ENCODE measurements around the gene TBX2.

TBX2 gene

DNA sequence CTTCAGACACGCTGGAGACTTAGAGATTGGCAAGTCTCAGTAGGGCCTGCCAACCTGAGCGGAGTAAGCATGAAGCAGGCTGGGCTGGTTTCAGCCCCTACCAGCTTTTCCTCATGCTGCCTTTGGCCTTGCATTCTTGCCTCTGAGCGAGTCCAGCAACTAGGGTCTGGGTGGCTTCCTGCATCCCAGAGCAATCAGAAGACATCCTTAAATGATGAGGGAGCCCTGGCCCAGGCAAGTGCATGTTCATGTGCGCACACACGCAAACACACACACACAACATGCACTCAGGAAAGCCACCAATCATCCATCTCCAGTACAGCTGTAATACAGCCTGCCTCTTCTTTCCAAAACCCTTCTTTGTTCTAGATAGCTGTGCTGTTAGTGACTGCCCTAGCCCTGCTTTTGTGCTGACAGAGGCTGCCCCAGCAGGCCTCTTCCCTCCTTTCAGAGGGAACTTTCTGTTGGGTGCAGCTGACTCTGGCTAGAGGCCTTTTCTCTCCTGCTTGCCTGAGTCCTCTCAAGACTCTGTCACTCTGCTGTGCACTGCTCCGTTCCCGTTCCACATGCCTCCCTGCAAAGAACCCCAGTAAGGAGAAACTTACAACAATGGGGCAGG lies 30.7 kb upstream of the TBX2 start:
- no peak for DNase-seq (ENCODE audit: low spot score)

DNA sequence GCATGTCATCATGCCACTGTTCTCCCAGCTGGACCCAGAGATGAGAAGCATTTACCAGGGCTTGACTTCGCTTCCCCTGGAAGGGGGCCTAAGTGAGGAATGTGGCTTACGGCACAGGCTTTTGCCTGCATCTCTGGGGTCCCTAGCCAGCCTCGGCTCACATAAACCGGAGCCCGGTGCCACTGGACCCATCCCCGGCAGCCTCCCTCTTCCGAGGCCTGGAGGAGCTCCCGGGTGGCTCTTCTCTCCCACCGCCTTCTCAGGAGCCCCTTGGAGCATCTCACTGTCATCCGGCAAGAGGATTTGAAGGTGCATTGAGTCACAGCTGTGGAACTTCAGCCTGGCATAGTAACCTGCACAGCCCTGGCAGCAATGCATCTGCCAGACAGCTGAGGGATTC lies 29.9 kb upstream of the TBX2 start:
- DNase-seq (ENCODE audit: low spot score), result no peak

DNA sequence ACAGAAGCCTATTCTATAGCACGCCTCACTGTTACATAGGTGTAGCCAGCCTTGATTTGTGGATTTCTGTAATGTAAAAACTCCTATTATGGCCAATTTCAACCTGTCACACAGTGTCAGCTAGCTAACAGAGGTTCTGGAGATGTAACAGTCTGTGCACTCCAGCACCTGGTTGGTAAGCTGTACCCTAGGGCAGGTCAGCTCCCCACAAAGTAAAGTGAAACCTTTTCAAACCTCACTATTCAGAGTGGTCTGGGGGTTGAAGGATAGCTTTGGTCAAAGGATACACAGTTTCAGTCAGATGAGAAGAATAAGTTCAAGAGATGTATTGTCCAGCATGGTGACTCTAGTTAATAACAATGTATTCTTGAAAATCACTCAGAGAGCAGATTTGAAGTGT lies 28.5 kb upstream of the TBX2 start:
- no peak for DNase-seq (ENCODE audit: low spot score)

DNA sequence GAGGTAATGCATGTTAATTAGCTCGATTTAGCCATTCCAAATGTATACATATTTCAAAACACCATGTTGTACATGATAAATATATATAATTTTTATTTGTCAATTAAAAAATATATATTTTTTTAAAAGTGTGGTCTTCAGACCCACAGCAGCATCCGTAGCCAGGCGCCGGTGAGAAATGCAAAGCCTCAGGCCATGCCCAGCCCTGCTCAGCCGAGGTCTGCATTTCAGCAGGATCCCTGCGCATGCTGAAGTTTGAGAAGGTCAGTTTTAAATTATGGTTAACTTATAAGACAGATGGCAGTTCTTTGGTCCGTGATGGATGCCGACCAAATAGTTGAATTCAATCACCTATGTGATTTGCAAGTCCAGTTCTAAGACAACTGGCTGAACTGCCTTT lies 28.0 kb upstream of the TBX2 start:
- DNase-seq (ENCODE audit: low spot score), result no peak

DNA sequence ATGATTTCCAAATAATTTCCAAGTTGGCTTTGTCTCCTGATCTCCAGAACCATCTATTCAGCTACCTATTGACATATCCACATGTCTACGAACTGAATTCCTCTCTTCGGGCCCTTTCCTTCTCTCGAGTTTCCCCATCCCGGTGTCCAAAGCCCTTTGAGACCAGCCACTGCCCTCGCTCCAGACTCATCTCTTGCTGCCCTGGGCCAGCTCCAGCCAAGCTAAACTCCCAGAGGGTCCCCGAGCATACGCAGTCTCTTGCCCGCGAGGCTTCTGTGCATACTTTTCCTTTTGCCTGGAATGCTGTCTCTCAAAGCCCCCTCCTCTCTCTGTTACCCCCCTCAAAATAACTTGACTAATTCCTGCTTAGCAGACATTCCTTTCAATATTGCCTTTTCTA lies 27.2 kb upstream of the TBX2 start:
- DNase-seq (ENCODE audit: low spot score), result no peak

DNA sequence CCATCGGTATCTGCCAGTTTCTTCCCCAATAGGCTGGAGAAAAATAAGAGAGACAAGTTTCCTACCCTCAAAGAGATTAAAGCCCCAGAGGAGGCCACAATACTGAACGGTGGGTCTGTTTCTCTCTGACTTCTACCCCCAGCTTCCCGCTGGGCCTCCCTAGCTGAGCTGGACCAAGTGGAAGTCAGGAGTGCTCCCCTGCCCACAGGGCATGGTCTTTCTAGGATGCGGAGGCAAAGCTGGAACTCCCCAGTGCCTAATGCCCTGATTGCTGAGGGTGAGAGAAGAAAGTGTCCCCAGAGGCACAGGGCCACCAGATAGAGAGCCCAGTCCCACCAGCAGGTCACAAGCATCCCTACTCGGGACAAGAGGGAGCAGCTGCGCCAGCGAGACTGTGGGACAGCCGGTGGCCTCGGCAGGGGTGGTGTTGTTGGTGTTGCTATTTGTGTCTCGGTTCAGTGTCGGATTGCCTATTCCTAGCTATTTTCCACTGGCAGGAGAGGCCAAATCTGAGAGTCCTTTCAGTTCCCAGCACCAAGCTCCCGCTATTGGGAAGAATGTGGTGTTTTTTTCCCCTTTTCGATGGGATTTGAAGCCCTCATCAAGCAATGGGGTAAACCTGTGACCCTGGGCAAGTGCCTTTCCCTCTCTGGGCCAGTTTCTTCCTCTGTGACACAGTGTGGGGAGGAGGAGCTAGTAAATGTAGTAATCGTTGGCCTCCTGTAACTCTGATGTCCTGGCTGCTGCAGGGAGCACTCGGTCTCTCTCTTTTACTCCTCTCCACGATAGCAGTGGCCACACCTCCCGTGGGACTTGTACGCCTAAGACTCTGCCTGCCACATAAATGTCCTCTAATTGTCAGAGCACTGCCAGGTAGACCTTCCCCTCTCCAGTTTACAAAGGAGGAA lies 22.5 kb upstream of the TBX2 start:
- no peak for DNase-seq (ENCODE audit: low spot score)

DNA sequence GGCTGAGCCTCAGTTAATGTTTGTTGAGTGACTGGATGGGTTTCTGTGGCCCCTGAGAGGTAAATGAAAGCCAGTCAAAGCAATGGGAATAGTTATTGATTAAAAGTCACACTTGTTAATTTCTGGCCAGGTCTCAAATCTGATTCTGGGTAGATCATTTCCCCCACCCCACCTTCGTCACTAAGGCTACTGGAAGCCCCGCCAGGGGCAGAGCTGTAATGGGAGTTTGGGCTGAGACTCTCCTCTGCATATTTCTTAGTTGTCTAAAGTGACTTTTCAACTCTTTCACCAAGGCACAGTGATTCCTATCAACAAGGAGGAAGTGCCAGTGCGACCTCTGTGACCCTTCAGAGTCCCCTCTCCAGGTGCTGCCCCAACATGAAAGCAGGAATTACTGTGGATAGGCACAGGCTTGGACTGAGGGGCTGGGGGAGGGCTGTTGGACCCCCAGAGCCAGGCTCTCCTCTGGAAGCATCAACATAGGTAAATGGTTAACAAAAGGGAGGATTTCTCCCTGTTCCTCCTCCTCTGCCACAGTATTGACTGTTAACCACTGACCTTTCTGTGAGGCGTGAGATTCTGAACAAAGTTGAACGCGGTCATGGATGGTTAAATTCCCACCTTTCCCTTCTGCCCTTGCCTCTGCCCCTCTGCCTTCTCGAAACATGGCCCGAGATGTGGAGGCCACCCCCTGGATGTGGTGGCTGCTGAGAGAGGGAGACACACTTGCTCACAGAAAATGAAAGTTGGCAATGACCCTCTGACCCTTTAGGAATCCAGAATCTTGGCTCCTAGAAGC lies 20.8 kb upstream of the TBX2 start:
- DNase-seq (ENCODE audit: low spot score), result no peak

DNA sequence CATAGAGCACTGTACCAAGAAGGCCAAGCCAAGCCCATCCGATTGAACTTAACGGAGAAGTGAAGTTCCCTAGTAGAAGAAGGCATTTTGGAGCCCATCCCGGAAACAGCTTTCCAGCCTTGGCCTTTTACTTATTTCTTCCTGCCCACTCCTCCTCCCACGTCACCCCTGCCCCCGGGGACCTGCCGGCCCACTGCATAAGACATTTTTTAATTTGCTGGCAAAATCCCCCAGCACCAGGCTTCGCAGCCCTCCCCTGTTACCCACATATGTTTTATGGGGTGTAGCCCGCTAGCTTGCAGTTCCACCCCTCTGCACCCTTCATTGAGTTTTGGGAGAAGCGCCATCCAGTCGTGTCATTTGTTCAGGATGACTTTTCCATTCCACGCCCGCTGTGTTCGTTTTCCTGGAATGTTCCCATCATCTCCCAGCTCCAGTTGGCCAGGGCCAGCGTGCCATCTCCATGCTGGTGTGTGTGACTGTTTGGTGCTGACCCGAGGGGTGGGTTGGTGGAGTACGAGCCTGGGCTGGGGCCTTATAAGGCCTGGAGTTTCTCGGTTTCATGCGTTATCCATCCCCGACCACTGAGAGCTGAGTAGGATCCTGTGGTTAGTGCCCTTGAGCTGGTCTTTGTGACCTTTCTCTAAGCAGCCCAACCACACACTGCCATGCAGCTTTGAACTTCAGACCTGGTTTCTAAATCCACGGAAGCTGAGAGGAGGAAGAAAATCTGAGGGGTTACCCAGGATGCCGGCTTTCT lies 20.0 kb upstream of the TBX2 start:
- no peak for DNase-seq (ENCODE audit: low spot score)

DNA sequence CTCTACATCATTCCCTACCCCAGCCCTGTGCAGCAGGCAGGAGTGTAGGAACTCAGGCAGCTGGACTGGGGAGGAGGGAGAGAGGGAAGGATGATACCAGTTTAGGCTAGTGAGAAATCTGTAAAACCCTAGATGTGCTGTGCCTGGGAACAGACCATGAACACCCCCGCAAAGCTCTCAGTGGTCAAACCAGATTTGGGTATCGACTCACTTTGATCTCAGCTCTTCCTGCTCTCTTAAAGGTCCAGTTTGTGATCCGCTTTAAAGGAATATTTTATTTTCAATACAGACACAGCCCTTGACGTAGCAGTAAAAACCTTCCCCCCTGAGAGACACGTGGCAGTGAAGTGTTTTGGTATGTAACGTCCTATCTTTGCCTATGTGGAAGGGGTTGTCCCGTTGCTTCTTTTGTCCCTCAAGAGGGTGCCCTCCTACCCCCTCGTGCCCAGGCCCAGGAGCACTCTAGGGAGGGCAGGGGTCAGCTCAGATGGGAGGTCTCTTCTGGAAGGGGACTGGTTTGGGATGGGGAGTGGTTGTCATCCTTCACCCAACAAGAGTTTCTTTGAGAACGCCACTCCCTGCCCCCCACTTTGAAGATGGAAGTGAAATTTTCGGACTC lies 19.3 kb upstream of the TBX2 start:
- DNase-seq (ENCODE audit: low spot score), result no peak

DNA sequence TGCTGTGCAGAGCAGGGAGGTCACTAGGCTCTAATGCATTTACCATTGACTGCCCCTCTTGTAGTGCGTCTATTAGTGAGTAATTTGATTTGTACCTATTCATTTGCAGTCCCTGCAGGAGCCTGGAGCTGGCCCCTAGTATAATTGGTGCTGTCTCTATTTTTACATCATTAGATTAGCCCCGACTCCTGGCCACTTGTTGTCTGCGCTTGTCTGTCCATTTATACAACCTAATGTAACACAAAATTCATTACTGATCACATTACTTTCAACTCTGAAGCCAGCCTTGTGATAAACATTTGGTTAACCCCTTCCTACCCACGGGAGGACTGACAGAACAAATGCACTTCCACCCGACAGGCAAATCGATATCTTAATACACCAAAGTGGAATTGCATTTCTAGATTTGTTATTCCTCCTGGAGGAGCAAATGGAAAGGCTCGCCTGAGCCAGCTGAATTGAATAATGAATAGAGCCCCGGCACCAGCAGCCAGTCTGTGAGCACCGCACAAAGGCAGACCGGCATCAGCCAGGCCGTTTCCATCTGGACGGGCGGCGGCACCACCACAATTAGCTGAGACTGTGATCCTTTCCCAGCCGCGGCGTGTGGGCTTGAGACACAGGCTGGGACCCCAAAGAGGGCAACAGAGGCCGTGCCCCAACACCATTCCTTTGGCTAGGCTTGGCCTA lies 18.7 kb upstream of the TBX2 start:
- no peak for DNase-seq (ENCODE audit: low spot score)

DNA sequence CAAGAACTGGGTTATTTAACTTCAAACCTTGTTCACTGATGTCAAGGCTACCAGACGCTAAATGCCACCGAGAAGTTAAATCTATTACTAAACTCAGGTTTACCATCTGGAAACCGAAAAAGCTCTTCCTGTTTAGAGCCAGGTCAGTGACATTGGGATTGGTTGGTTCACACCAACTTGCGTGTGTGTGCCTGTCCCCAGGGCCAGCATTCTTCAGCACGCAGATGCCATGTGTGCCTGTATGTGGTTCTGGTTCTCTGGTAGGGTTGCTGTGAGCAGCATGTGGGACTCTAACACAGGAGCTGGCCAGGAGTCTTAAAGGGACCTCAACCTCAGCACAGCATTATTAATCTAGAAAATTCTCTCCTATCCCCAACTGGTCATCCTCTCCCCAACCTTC lies 18.1 kb upstream of the TBX2 start:
- DNase-seq (ENCODE audit: low spot score), result peak; percentile 41

DNA sequence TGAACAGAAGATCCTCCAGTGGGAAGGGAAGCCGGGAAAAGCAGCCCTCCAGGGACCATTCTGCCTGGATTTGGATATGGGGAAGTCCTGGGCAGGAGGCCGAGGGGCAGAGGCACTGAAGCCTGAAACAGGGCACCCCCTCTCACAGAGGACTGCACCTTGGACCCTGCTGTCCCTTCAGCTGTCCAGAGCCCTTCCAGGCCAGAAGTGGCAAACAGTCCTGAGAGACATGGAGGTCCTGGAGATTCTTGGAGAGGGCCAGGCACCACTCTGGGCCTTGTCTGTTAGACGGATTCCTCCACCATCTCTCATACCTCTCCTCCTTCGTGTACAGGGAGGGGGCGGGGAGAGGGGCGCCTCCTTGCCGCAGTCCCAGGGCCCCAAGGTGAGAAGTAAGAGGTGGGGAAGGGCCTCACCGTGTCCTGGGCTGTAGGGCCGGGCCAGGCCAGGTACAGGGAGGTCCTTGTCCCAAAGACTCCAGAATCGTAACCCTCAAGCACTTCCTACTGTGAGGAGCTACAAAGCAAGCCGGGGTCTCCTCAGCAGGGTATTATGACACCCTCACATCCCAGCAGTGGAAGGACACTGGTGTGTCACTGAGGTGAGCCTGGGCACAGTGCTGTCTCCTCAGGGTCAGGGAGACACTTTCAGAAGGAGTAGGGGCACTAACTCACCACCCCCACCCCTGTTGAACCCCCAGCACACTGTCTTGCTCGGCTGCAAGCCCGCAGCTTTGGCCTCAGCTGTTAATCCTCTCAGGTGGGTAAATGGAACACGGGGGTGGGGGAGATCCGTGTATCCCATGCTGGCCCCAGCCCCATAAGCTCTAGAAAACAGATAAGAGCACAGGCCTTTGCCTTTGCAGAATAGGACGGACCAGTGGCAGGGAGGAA lies 16.6 kb upstream of the TBX2 start:
- DNase-seq (ENCODE audit: low spot score), result no peak

DNA sequence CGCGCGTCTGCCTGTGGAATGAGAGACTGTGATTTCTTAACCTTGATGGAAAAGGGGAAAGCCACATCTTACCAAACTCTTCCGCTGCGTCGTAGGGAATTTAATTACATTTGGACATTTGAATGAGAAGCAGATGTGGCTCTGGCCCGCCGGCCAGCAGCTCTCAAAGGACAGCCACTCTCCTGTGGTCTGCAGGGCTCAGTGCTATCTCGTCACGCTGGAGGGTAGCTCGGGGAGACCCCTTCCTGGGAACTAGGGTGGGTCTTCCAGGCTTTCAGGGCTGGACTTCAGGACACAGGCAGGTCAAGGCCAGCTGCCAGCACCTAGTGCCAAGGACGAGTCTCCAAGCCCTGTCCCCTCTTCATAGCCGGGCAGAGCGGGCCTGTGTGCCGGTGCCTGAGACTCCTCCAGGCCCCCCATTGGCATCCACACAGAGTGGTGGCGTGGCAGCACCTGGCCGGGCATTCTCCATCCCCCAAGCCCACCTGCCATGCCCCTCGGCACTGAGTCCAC lies 15.9 kb upstream of the TBX2 start:
- DNase-seq (ENCODE audit: low spot score), result peak; percentile 73

DNA sequence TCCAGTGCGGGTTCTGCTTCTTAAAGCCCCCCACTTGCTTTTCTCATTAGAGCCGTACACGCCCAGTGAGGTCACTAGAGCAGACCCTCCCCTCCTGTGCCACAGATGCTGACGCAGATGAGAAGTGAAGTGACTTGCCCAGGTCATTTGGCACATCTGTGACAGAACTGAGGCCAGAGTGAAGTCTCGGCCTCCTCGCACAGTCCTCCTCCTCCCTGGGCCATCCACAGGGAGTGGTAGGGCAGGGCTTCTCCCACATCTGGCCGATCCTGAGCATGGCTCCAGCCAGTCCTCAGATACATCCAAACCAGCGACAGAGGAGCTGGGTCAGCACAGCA lies 15.3 kb upstream of the TBX2 start:
- DNase-seq (ENCODE audit: low spot score), result no peak

DNA sequence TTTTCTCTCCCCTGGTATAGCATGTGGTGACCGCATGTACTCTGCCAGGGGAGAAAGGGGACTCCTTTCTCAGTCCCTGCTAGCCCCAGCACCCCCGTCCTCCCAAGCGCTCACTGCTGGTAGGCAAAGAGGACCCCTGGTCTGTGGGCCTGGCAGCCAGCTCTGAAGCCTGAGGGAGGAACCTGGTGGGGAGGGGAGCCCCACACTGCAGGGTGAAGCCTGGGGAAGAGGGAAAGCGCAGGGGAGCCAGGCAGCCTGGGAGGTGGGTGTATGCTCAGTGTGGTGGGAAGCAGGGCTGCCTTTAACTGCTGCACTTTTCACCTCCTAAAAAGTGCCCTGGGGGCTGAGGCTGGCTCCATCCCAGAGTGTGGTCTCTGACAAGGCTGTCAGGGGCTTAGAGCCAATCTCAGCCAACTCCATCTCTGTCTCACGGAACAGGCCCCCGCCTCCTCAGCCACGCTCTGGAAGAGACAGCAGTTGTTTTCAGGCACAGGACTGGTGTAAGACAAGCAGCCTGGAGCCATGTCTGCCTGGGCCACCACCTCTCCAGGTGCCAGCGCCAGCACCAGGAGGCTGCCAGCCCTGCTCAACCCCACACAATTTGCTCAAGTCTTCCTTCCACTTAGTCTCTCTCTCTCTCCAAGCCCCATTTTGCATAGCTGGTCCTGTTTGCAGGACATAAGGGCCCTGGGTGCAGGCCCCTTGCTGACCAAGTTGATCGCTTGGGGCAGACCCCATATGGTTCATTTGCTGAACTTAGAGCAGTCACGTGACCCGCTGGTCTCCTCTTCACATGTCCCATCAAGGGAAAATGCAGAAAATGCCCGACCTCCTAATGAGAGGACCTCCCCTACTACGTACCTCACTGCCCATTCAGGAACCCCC lies 14.7 kb upstream of the TBX2 start:
- DNase-seq (ENCODE audit: low spot score), result no peak

DNA sequence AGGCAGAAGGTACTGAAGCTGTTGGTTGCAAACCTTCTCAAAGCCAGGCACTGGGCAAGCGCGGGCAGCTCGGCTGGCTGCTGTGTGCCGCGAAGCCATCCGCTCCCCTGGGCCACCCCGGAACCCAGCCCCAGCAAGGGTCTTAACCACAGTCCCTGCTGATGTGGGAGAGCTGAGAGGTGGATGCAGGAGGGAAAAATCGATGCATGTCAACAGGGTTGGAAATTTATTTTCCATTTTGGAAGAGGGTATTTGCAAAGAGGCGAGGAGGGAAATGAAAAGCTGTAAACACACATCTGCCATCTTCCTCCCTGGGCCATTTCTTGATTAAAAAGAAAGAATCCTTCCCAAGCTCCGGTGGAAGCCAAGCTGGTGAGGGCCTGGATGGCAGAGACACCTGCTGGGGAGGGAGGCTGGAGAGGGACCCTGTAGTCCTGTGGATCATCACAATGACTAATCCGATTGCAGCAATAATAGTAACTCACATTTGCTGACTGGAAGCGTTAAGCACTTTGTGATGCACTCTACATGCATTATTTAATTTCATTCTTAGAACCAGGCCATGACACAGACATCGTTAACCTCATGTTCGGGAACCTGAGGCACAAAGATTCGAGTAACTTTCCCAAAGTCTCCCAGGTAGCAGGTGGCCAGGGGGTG lies 13.9 kb upstream of the TBX2 start:
- no peak for DNase-seq (ENCODE audit: low spot score)

DNA sequence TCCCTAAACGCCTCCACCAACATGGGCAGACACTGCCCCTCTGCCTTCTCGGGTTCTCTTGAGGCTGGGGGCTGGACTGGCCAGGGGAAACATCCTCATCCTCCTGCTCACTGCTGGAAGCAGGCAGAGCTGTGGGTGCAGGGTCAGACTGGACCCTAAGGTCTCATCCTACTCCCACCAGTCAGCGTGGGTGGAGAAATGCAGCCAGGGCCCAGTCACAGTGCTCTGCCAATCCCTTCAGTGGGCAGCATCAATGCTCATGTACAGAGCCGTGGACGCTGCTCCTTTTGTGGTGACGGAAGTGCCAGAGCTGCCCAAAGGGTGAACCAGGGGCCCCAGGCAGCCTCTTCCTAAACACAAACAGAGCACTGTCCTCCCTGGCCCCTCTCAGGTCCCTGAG lies 13.4 kb upstream of the TBX2 start:
- DNase-seq (ENCODE audit: low spot score), result no peak

DNA sequence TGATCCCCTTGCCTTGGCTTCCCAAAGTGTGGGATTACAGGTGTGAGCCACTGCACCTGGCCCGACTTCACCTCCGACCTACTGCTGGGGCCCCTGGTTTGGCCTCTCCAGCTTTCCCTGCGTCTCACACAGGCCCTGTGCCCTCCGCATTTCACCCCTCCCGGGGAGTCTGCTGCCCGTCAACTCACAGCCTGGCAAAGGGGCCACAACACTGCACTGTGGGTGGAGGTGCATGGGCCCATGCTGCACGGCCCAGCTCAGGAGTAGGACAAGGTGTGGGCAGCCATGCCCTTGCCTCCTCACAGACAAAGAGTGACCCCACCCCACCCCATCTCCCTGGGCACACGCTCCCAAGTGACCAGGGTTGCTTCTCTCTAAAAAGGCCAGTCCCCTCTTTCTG lies 12.6 kb upstream of the TBX2 start:
- DNase-seq (ENCODE audit: low spot score), result no peak
